GM21825 (cell line): ENCODE data around the gene CYP26B1.

Experiments
- ATAC-seq: cut with Tn5 transposase; IDR thresholded peaks from one replicate; pipeline ENCODE4 v1.9.1; 2021; ENCODE audit warnings: mild to moderate bottlenecking, moderate library complexity; ENCODE audit not compliant: unreplicated experiment

Gene CYP26B1

GRCh38 chr2:72155737-72156136 is 8.1 kb upstream of the CYP26B1 start:
- ATAC-seq = no peak

GRCh38 chr2:72155151-72155550 is 7.5 kb upstream of the CYP26B1 start:
- ATAC-seq = no peak

GRCh38 chr2:72154386-72154975 is 6.8 kb upstream of the CYP26B1 start:
- ATAC-seq = no peak

- no peak for ATAC-seq
Measured at GRCh38 chr2:72153924-72154323, 6.3 kb upstream of the CYP26B1 start.

GRCh38 chr2:72153026-72153791 is 5.5 kb upstream of the CYP26B1 start:
- ATAC-seq = no peak

- no peak for ATAC-seq
Measured at GRCh38 chr2:72150861-72151356, 3.2 kb upstream of the CYP26B1 start.

- no peak for ATAC-seq
Measured at GRCh38 chr2:72150157-72150860, 2.6 kb upstream of the CYP26B1 start.

- ATAC-seq = no peak
Measured at GRCh38 chr2:72149556-72150156, 2.0 kb upstream of the CYP26B1 start.

GRCh38 chr2:72148837-72149555 is 1.3 kb upstream of the CYP26B1 start:
- ATAC-seq = no peak

GRCh38 chr2:72148003-72148836 is 558 bp upstream of the CYP26B1 start:
- ATAC-seq = no peak

- no peak for ATAC-seq
Measured at GRCh38 chr2:72146347-72147302, 1.0 kb downstream of the CYP26B1 start.

- ATAC-seq = no peak
Measured at GRCh38 chr2:72145658-72146329, 1.9 kb downstream of the CYP26B1 start.

GRCh38 chr2:72145289-72145657 is 2.4 kb downstream of the CYP26B1 start:
- no peak for ATAC-seq

- ATAC-seq = no peak
Measured at GRCh38 chr2:72144632-72145288, 2.9 kb downstream of the CYP26B1 start.

GRCh38 chr2:72144274-72144631 is 3.4 kb downstream of the CYP26B1 start:
- no peak for ATAC-seq

GRCh38 chr2:72143441-72144273 is 4.0 kb downstream of the CYP26B1 start:
- ATAC-seq = no peak
